B cell (primary cell): ENCODE results near the gene STX7. TPM values are rescaled to one million over a fixed set of nuclear protein-coding genes. Genes with fewer than 3 reads are reported as not detected.

Source experiments
- ATAC-seq: fragments of 200-7000 bp; cut with Tn5 transposase; one replicate; pipeline ENCODE4 v1.10.0; 2021; ENCODE audit warnings: low read depth, mild to moderate bottlenecking, moderate number of reproducible peaks, moderate library complexity
- CTCF ChIA-PET: fragments of 350-600 bp; sonication (Branson Sonifier 250); formaldehyde crosslinking; loops from one replicate; lab custom pipeline; 2021; ENCODE audit warnings: antibody characterized with exemption, inconsistent platforms; lab: Charles Lee
- POLR2A ChIA-PET: fragments of 350-600 bp; sonication (Branson Sonifier 250); formaldehyde crosslinking; loops from one replicate; lab custom pipeline; 2021; ENCODE audit warnings: antibody characterized with exemption; lab: Charles Lee
- DNase-seq: peaks from one replicate; pipeline ENCODE4 v3.0.0; 2013
- H2AFZ ChIP-seq: 2 replicates; pipeline ENCODE4 v1.6.1; 2012; ENCODE audit warnings: mild to moderate bottlenecking, low read depth, low read length; ENCODE audit not compliant: insufficient read depth, poor library complexity, severe bottlenecking
- H3K27ac ChIP-seq, 2 donors: 1 replicate in 1 of 2; 2 replicates in 1 of 2; pipeline ENCODE4 v1.5.1; 2012 to 2013; ENCODE audit warnings: low read length in 2 of 2, mild to moderate bottlenecking in 2 of 2, moderate library complexity in 1 of 2
- H3K27me3 ChIP-seq, 4 experiments: fragments of 200-600 bp in 1 of 4; sonication (generic) in 1 of 4; replicated peaks in 1 of 4; 1 replicate in 2 of 4; 2 replicates in 2 of 4; pipeline versions ENCODE4 v1.6.1 to v1.7.0; 2013 to 2016; ENCODE audit warnings: low read length in 3 of 4, mild to moderate bottlenecking in 2 of 4, mixed read lengths in 1 of 4, moderate library complexity in 1 of 4; ENCODE audit not compliant: insufficient read depth in 4 of 4, control insufficient read depth in 3 of 4; ENCODE audit errors: control extremely low read depth in 1 of 4
- H3K36me3 ChIP-seq, 2 experiments: replicated peaks in 1 of 2; 1 replicate in 1 of 2; 2 replicates in 1 of 2; pipeline versions ENCODE4 v1.6.1 to v1.7.1; 2013; ENCODE audit warnings: low read length in 1 of 2; ENCODE audit not compliant: insufficient read depth in 2 of 2, control insufficient read depth in 1 of 2; ENCODE audit errors: control extremely low read depth in 1 of 2, extremely low read depth in 1 of 2
- H3K4me1 ChIP-seq, 2 donors: fragments of 200-600 bp in 1 of 2; sonication (generic) in 1 of 2; 1 replicate in 1 of 2; 2 replicates in 1 of 2; pipeline versions ENCODE4 v1.5.1 to v1.6.1; 2013 to 2017; ENCODE audit warnings: low read length in 2 of 2; ENCODE audit not compliant: control insufficient read depth in 2 of 2, insufficient read depth in 2 of 2
- H3K4me2 ChIP-seq: replicated peaks from 2 replicates; pipeline ENCODE3; 2012; ENCODE audit warnings: mild to moderate bottlenecking, low read depth, low read length; ENCODE audit not compliant: poor library complexity, severe bottlenecking
- H3K4me3 ChIP-seq, 5 experiments: fragments of 200-600 bp in 1 of 5; sonication (generic) in 1 of 5; 1 replicate in 3 of 5; 2 replicates in 2 of 5; pipeline versions ENCODE4 v1.5.1 to v1.7.0; 2011 to 2016; ENCODE audit warnings: low read length in 4 of 5, mild to moderate bottlenecking in 4 of 5, low read depth in 2 of 5, control low read depth in 1 of 5, moderate library complexity in 1 of 5; ENCODE audit not compliant: insufficient read depth in 1 of 5; ENCODE audit errors: control extremely low read depth in 1 of 5, extremely low read depth in 1 of 5
- H3K79me2 ChIP-seq: fragments of 200-600 bp; sonication (generic); one replicate; pipeline ENCODE4 v1.6.0; 2016; ENCODE audit warnings: low read length; ENCODE audit not compliant: control insufficient read depth, insufficient read depth
- H3K9ac ChIP-seq: fragments of 200-600 bp; sonication (generic); 2 replicates; pipeline ENCODE4 v1.6.1; 2017; ENCODE audit warnings: mild to moderate bottlenecking, low read length, moderate library complexity
- H3K9me3 ChIP-seq, 3 donors: one replicate each; pipeline versions ENCODE4 v1.6.1 to v1.7.1; 2013; ENCODE audit warnings: low read length in 2 of 3; ENCODE audit not compliant: control insufficient read depth in 2 of 3, insufficient read depth in 1 of 3; ENCODE audit errors: control extremely low read depth in 1 of 3
- H4K20me1 ChIP-seq: 2 replicates; pipeline ENCODE4 v1.6.0; 2012; ENCODE audit warnings: mild to moderate bottlenecking, low read length; ENCODE audit not compliant: insufficient read depth, control insufficient read depth, poor library complexity, severe bottlenecking
- H3K27ac Mint-ChIP-seq: one replicate; pipeline ENCODE4 v1.8.0; 2021; ENCODE audit warnings: mixed read lengths
- H3K27me3 Mint-ChIP-seq: one replicate; pipeline ENCODE4 v1.8.0; 2021; ENCODE audit warnings: mixed read lengths
- H3K4me1 Mint-ChIP-seq: one replicate; pipeline ENCODE4 v1.8.0; 2021; ENCODE audit warnings: mixed read lengths
- H3K4me3 Mint-ChIP-seq: one replicate; pipeline ENCODE4 v1.8.0; 2021; ENCODE audit warnings: mixed read lengths
- H3K9me3 Mint-ChIP-seq: one replicate; pipeline ENCODE4 v1.8.0; 2022; ENCODE audit warnings: mixed read lengths; ENCODE audit not compliant: insufficient read depth
- EZH2 ChIP-seq: IDR thresholded peaks from 2 replicates; pipeline ENCODE4 v1.6.1; 2012; ENCODE audit warnings: borderline replicate concordance, low read depth, mild to moderate bottlenecking, moderate library complexity, low read length; ENCODE audit not compliant: insufficient read depth, poor library complexity, severe bottlenecking
- WGBS: methylation state at CpG from one replicate; pipeline ENCODE4 v1.1.5; 2013; ENCODE audit warnings: missing lambda C conversion rate; ENCODE audit not compliant: insufficient coverage; 5-methylcytosine and 5-hydroxymethylcytosine counted together
- intact Hi-C: fragments of 100-400 bp; cut with micrococcal nuclease; formaldehyde crosslinking; loops from one replicate; pipeline ENCODE4 v1.10.0; 2022
- polyA plus RNA-seq: library from polyadenylated mRNA; depleted of rRNA; stranded (reverse); fragments of >200 nt; gene quantifications from 2 replicates; pipeline ENCODE4 v1.2.3, GENCODE V29; 2012
- total RNA-seq, 2 donors: library from RNA; stranded (reverse); fragments of 120-200 nt in 1 of 2; gene quantifications; 1 replicate in 1 of 2; 2 replicates in 1 of 2; pipeline versions ENCODE4 v1.2.3 to v1.2.4, GENCODE V29; 2013 to 2022
- TF ChIP-seq, protein P1 (sequence below): fragments of 200-600 bp; IDR thresholded peaks from one replicate; pipeline ENCODE4 v1.8.0; 2022; ENCODE audit warnings: antibody characterized with exemption, mild to moderate bottlenecking

STX7 gene
- total and polyA plus RNA-seq, 2 donors (not counting 1 experiment from before 2014, with no cell fraction given): 70.9 to 221 TPM

- Histone ChIP-seq H2AFZ (no peak overlapping the region), H3K9ac (no peak overlapping the region), H3K4me2 (no peak overlapping the region), H3K4me3 (no peak overlapping the region), H3K79me2 (no peaks in the 10 kb centered on the region), H3K36me3 (no peaks in the 10 kb centered on the region), H4K20me1 (no peaks in the 10 kb centered on the region), H3K4me1 (no peaks in the 10 kb centered on the region), H3K27me3 (peaks cover 0 to 9% (median 6%) of the 10 kb centered on the region in 4 experiments), H3K27ac (no peak overlapping the region), H3K9me3 (peaks cover 0 to 11% (median 0%) of the 10 kb centered on the region in 3 donors)
- DNase-seq (no peak), ATAC-seq (no peak)
- H3K27me3 Mint-ChIP-seq: peaks cover 17% of the 10 kb centered on the region
- no peak for TF ChIP-seq EZH2
- TF ChIP-seq, protein P1, sequence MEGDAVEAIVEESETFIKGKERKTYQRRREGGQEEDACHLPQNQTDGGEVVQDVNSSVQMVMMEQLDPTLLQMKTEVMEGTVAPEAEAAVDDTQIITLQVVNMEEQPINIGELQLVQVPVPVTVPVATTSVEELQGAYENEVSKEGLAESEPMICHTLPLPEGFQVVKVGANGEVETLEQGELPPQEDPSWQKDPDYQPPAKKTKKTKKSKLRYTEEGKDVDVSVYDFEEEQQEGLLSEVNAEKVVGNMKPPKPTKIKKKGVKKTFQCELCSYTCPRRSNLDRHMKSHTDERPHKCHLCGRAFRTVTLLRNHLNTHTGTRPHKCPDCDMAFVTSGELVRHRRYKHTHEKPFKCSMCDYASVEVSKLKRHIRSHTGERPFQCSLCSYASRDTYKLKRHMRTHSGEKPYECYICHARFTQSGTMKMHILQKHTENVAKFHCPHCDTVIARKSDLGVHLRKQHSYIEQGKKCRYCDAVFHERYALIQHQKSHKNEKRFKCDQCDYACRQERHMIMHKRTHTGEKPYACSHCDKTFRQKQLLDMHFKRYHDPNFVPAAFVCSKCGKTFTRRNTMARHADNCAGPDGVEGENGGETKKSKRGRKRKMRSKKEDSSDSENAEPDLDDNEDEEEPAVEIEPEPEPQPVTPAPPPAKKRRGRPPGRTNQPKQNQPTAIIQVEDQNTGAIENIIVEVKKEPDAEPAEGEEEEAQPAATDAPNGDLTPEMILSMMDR: no peak
- ChIA-PET POLR2A (no interaction called here), CTCF (interaction anchor here (1.2 to 1.3 kb wide), 4 partner anchors 112 to 186 kb away, joined by 3 read pairs; no protein-coding TSS in a partner anchor)
- no peaks in the 10 kb centered on the region for H3K9me3 Mint-ChIP-seq
- H3K4me1 Mint-ChIP-seq: peaks cover 3% of the 10 kb centered on the region
- WGBS: no CpG with 5 or more reads among the region's 1 CpG
- H3K27ac Mint-ChIP-seq: no peak overlapping the region
- intact Hi-C loops: no loop called here
- no peak overlapping the region for H3K4me3 Mint-ChIP-seq
Observed at GRCh38 chr6:132413499-132413802, 99.5 kb downstream of the STX7 start.

GRCh38 chr6:132412656-132413498, 100.0 kb downstream of the STX7 start:
- Histone ChIP-seq H3K4me3 (no peak overlapping the region), H3K36me3 (no peaks in the 10 kb centered on the region), H3K9ac (no peak overlapping the region), H3K79me2 (no peaks in the 10 kb centered on the region), H3K9me3 (peaks cover 0 to 11% (median 0%) of the 10 kb centered on the region in 3 donors), H3K4me2 (no peak overlapping the region), H2AFZ (no peak overlapping the region), H4K20me1 (no peaks in the 10 kb centered on the region), H3K27ac (no peak overlapping the region), H3K27me3 (peaks cover 0 to 9% (median 6%) of the 10 kb centered on the region in 4 experiments), H3K4me1 (no peaks in the 10 kb centered on the region)
- Mint-ChIP-seq H3K27ac (no peak overlapping the region), H3K27me3 (peaks cover 17% of the 10 kb centered on the region), H3K4me1 (peaks cover 3% of the 10 kb centered on the region), H3K9me3 (no peaks in the 10 kb centered on the region), H3K4me3 (no peak overlapping the region)
- DNase-seq: no peak
- 75% methylated on average over 1 of the region's 5 CpGs for WGBS
- intact Hi-C loops: no loop called here
- ChIA-PET POLR2A (no interaction called here), CTCF (interaction anchor here (1.2 to 1.3 kb wide), 4 partner anchors 111 to 186 kb away, joined by 3 read pairs; no protein-coding TSS in a partner anchor)
- TF ChIP-seq, protein P1: no peak
- no peak for TF ChIP-seq EZH2
- no peak for ATAC-seq
